ENCODE data around the gene SPAG16. TPM values are rescaled to one million over a fixed set of nuclear protein-coding genes. Genes with fewer than 3 reads are reported as not detected.

SPAG16 gene
- total and polyA plus RNA-seq, 10 donors = 9.0 to 19.7 (median 12.2) TPM

GRCh38 chr2:213415093-213415492, 130.8 kb downstream of the SPAG16 start:
- no peak for DNase-seq
- Histone ChIP-seq H3K27ac (no peak overlapping the region), H3K27me3 (replicated peaks in 1 of 7) (no peaks in the 10 kb centered on the region), H3K9me3 (no peaks in the 10 kb centered on the region), H3K4me1 (no peaks in the 10 kb centered on the region), H3K36me3 (no peaks in the 10 kb centered on the region), H3K4me3 (no peak overlapping the region)
- WGBS, 5 donors = 83 to 89% (median 83%) methylated on average over 1 of the region's 1 CpG
- TF ChIP-seq POLR2AphosphoS5 (IDR thresholded peaks at IDR 0.05) (no peak), POLR2A (IDR thresholded peaks at IDR 0.05) (no peak)
- intact Hi-C loops (cut with DNase I; ENCODE audit: low total_unique reads) = no loop called here

GRCh38 chr2:213416832-213417231, 132.6 kb downstream of the SPAG16 start:
- H3K27me3 ChIP-seq (replicated peaks in 1 of 7) = no peaks in the 10 kb centered on the region
- H3K9me3 ChIP-seq = no peaks in the 10 kb centered on the region
- H3K4me1 ChIP-seq = no peaks in the 10 kb centered on the region
- intact Hi-C loops (cut with DNase I; ENCODE audit: low total_unique reads) = no loop called here
- no peak for DNase-seq
- TF ChIP-seq POLR2A (IDR thresholded peaks at IDR 0.05) = no peak
- no peak for TF ChIP-seq POLR2AphosphoS5 (IDR thresholded peaks at IDR 0.05)
- no peak for TF ChIP-seq CTCF (IDR thresholded peaks at IDR 0.05 in 8 of 11, conservative IDR thresholded peaks at IDR 0.05 in 3 of 11)
- WGBS, 5 donors = 29 to 56% (median 47%) methylated on average over 1 of the region's 1 CpG
- no peak overlapping the region for H3K27ac ChIP-seq
- H3K36me3 ChIP-seq = no peaks in the 10 kb centered on the region
- no peak overlapping the region for H3K4me3 ChIP-seq

GRCh38 chr2:213419980-213420379, 135.7 kb downstream of the SPAG16 start:
- Histone ChIP-seq H3K9me3 (no peaks in the 10 kb centered on the region), H3K27me3 (replicated peaks in 1 of 7) (no peaks in the 10 kb centered on the region), H3K36me3 (no peaks in the 10 kb centered on the region), H3K4me3 (no peak overlapping the region), H3K27ac (no peak overlapping the region), H3K4me1 (no peaks in the 10 kb centered on the region)
- TF ChIP-seq POLR2AphosphoS5 (IDR thresholded peaks at IDR 0.05) (no peak), CTCF (IDR thresholded peaks at IDR 0.05 in 8 of 11, conservative IDR thresholded peaks at IDR 0.05 in 3 of 11) (no peak), POLR2A (IDR thresholded peaks at IDR 0.05) (no peak)
- no peak for DNase-seq
- intact Hi-C loops (cut with DNase I; ENCODE audit: low total_unique reads) = no loop called here
- 57 to 69% (median 67%) methylated on average over 1 of the region's 1 CpG for WGBS, 5 donors

- WGBS, 5 donors = 43 to 97% (median 91%) methylated on average over 1 to 5 of the region's 5 CpGs
- Histone ChIP-seq H3K27me3 (replicated peaks in 1 of 7) (no peaks in the 10 kb centered on the region), H3K27ac (no peak overlapping the region), H3K4me3 (no peak overlapping the region), H3K9me3 (no peaks in the 10 kb centered on the region), H3K4me1 (no peaks in the 10 kb centered on the region), H3K36me3 (no peaks in the 10 kb centered on the region)
- intact Hi-C loops (cut with DNase I; ENCODE audit: low total_unique reads) = no loop called here
- TF ChIP-seq CTCF (IDR thresholded peaks at IDR 0.05 in 8 of 11, conservative IDR thresholded peaks at IDR 0.05 in 3 of 11) = no peak
- no peak for TF ChIP-seq POLR2A (IDR thresholded peaks at IDR 0.05)
- no peak for TF ChIP-seq POLR2AphosphoS5 (IDR thresholded peaks at IDR 0.05)
- no peak for DNase-seq
Measured at GRCh38 chr2:213420828-213421385, 136.6 kb downstream of the SPAG16 start.

GRCh38 chr2:213422211-213422610, 137.9 kb downstream of the SPAG16 start:
- no peak for DNase-seq
- 57 to 90% (median 63%) methylated on average over 1 to 2 of the region's 2 CpGs for WGBS, 5 donors
- intact Hi-C loops (cut with DNase I; ENCODE audit: low total_unique reads) = no loop called here

More at GRCh38 chr2:213422211-213422610, 137.9 kb downstream of the SPAG16 start:
- no peak for TF ChIP-seq POLR2AphosphoS5 (IDR thresholded peaks at IDR 0.05)
- TF ChIP-seq POLR2A (IDR thresholded peaks at IDR 0.05) = no peak
- no peak for TF ChIP-seq CTCF (IDR thresholded peaks at IDR 0.05 in 8 of 11, conservative IDR thresholded peaks at IDR 0.05 in 3 of 11)
- H3K36me3 ChIP-seq = no peaks in the 10 kb centered on the region
- H3K4me3 ChIP-seq = no peak overlapping the region
- no peak overlapping the region for H3K27ac ChIP-seq
- H3K27me3 ChIP-seq (replicated peaks in 1 of 7) = no peaks in the 10 kb centered on the region
- H3K4me1 ChIP-seq = no peaks in the 10 kb centered on the region
- no peaks in the 10 kb centered on the region for H3K9me3 ChIP-seq

All from spleen (tissue), 11 donors.